NCI-H345 (cell line): ENCODE data around the gene AKAP9.
A peak's percentile ranks its signal among the peaks of the same experiment; 100 is the strongest.
"Not testable (repeated sequence)": the region's sequence is repeated elsewhere in the genome, so short reads cannot be mapped to it uniquely, and the experiment has no call there.

Source experiments
- DNase-seq: peaks from one replicate; lab custom pipeline; 2025; lab: John Stamatoyannopoulos, UW

The AKAP9 gene

GRCh38 chr7:92010215-92010614 lies 69.6 kb downstream of the AKAP9 start:
- DNase-seq, result peak; percentile 50

- no peak for DNase-seq
Observed at GRCh38 chr7:92013611-92014010, 72.9 kb downstream of the AKAP9 start.

GRCh38 chr7:92020636-92021035 lies 80.0 kb downstream of the AKAP9 start:
- DNase-seq, result no peak

- DNase-seq, result no peak
Observed at GRCh38 chr7:92025260-92025659, 84.6 kb downstream of the AKAP9 start.

GRCh38 chr7:92026635-92027034 lies 86.0 kb downstream of the AKAP9 start:
- DNase-seq, result not testable (repeated sequence)

GRCh38 chr7:92027128-92027527 lies 86.5 kb downstream of the AKAP9 start:
- DNase-seq, result not testable (repeated sequence)

- no peak for DNase-seq
Observed at GRCh38 chr7:92028226-92028625, 87.6 kb downstream of the AKAP9 start.

GRCh38 chr7:92028686-92029085 lies 88.0 kb downstream of the AKAP9 start:
- DNase-seq, result no peak

GRCh38 chr7:92034116-92034515 lies 93.5 kb downstream of the AKAP9 start:
- DNase-seq, result no peak

- DNase-seq, result no peak
Observed at GRCh38 chr7:92035576-92035975, 94.9 kb downstream of the AKAP9 start.

GRCh38 chr7:92039900-92040299 lies 99.2 kb downstream of the AKAP9 start:
- no peak for DNase-seq

- DNase-seq, result no peak
Observed at GRCh38 chr7:92042056-92042737, 101.5 kb downstream of the AKAP9 start.

GRCh38 chr7:92043098-92043497 lies 102.4 kb downstream of the AKAP9 start:
- DNase-seq, result no peak

GRCh38 chr7:92043637-92044036 lies 103.0 kb downstream of the AKAP9 start:
- no peak for DNase-seq

- DNase-seq, result no peak
Observed at GRCh38 chr7:92044148-92044547, 103.5 kb downstream of the AKAP9 start.

GRCh38 chr7:92044940-92045339 lies 104.3 kb downstream of the AKAP9 start:
- DNase-seq, result no peak

GRCh38 chr7:92051655-92052054 lies 111.0 kb downstream of the AKAP9 start:
- no peak for DNase-seq

GRCh38 chr7:92052159-92052558 lies 111.5 kb downstream of the AKAP9 start:
- DNase-seq, result no peak

GRCh38 chr7:92052684-92053083 lies 112.0 kb downstream of the AKAP9 start:
- no peak for DNase-seq

GRCh38 chr7:92053312-92053711 lies 112.7 kb downstream of the AKAP9 start:
- DNase-seq, result no peak

GRCh38 chr7:92056286-92056685 lies 115.6 kb downstream of the AKAP9 start:
- no peak for DNase-seq

- DNase-seq, result peak; percentile 37
Observed at GRCh38 chr7:92057375-92057774, 116.7 kb downstream of the AKAP9 start.

- no peak for DNase-seq
Observed at GRCh38 chr7:92058040-92058439, 117.4 kb downstream of the AKAP9 start.

GRCh38 chr7:92058899-92059298 lies 118.2 kb downstream of the AKAP9 start:
- no peak for DNase-seq
